Bronchial epithelial cell (primary cell): ENCODE measurements around the gene SLCO3A1. TPM values are rescaled to one million over a fixed set of nuclear protein-coding genes. Genes with fewer than 3 reads are reported as not detected.

ENCODE experiments used
- DNase-seq: peaks from one replicate; pipeline ENCODE4 v3.0.0-alpha.2; 2010; ENCODE audit warnings: low read depth
- FAIRE-seq: peaks from 2 replicates; lab custom pipeline; 2011; peaks lifted over from hg19 to GRCh38; lab: Jason Lieb, UNC
- H3K27me3 ChIP-seq: 2 replicates; pipeline ENCODE4 v1.5.1; 2011; ENCODE audit warnings: low read length; ENCODE audit not compliant: control insufficient read depth, insufficient read depth
- H3K36me3 ChIP-seq: 2 replicates; pipeline ENCODE4 v1.5.1; 2011; ENCODE audit warnings: low read length; ENCODE audit not compliant: control insufficient read depth, insufficient read depth
- H3K4me3 ChIP-seq: 2 replicates; pipeline ENCODE4 v1.5.1; 2011; ENCODE audit warnings: mild to moderate bottlenecking, low read depth, low read length, control low read depth
- CTCF ChIP-seq: IDR thresholded peaks from 2 replicates; pipeline ENCODE4 v1.5.1; 2011; ENCODE audit warnings: mild to moderate bottlenecking, moderate library complexity, low read length, control low read depth, inconsistent platforms; ENCODE audit not compliant: insufficient read depth, severe bottlenecking
- total RNA-seq: library from RNA; depleted of rRNA; stranded (reverse); fragments of >200 nt; gene quantifications from 2 replicates; pipeline ENCODE4 v1.2.1, GENCODE V29; 2014

Gene SLCO3A1
- total RNA-seq, 1 donor from 2014 or later, result 4.5 TPM

GRCh38 chr15:91941871-91942658, 88.6 kb downstream of the SLCO3A1 start:
- FAIRE-seq, result no peak

DNA sequence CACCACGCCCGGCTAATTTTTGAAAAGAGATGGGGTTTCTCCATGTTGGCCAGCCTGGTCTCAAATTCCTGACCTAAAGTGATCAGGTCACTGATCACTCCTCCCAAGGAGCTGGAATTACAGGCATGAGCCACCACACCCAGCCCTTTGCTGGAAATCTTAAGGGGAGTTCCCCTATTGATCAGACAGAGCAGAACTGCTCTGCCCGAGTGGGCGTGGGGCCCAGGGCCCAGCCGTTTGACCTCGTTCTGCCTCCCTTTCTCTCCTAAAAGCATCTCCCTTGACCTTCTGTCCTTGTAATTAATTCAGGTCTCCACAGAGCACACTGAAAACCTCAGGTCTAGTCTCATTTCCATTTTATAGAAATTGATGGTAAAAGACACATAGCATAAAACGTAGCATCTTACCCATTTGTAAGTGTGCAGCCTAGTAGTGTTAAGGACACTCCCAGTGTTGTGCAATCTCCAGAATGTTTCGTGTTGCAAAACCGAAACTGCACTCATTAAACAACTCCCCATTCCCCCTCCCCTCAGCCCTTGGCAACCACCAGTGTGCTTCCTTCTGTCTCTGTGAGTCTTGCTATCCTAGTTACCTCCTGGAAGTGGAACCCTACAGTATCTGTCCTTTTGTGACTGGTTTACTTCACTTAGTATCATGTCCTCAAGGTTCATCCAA, 89.3 kb downstream of the SLCO3A1 start:
- Histone ChIP-seq H3K27me3 (no peaks in the 10 kb centered on the region), H3K36me3 (no peaks in the 10 kb centered on the region), H3K4me3 (no peak overlapping the region)
- TF ChIP-seq CTCF, result no peak
- FAIRE-seq (peak; percentile 93), DNase-seq (peak; percentile 98)

More at GRCh38 chr15:91941871-91942658, 88.6 kb downstream of the SLCO3A1 start:
- Histone ChIP-seq H3K4me3 (no peak overlapping the region), H3K36me3 (no peaks in the 10 kb centered on the region), H3K27me3 (no peaks in the 10 kb centered on the region)
- TF ChIP-seq CTCF, result no peak
- no peak for DNase-seq

DNA sequence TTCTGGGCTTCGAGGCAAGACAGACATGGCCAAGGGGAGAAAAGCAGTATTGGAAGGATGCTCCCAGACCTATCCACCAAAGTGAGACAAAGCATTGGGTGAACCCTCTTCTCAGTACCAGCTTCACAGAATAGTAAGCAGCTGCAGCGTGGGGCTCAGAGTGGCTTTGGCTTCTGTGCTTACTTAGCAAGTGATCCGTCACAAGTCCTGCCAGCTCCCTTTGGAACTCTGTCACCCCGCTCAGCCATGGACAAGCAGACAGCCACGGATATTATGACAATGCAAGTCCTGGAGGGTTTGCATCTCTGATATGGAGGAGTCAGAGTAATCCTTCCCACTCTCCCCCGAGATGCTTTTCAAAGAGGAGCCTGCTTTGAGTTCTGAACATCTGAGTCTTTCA, 90.8 kb downstream of the SLCO3A1 start:
- Histone ChIP-seq H3K27me3 (no peaks in the 10 kb centered on the region), H3K4me3 (no peak overlapping the region), H3K36me3 (no peaks in the 10 kb centered on the region)
- no peak for FAIRE-seq
- no peak for TF ChIP-seq CTCF
- DNase-seq, result no peak

DNA sequence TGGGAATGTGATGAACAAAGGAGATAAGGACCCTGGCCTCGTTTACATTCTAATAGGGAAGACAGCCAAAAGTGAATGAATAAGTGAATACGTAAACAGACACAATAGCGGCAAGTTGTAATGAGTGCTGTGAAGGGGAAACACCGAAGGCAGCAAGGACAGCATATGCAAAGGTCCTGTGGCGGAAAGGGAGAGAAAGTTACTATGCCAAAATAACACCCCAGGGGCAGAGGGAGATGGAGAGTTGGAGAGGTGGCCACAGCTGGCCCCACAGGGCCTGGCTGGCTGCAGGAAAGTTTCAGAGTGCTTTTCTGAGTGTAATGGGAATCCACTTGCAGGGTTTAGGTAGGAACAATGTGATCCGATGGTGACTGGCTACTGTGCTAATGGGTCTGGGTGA, 91.9 kb downstream of the SLCO3A1 start:
- DNase-seq (no peak), FAIRE-seq (peak; percentile 23)
- H3K4me3 ChIP-seq, result no peak overlapping the region
- no peaks in the 10 kb centered on the region for H3K36me3 ChIP-seq
- no peaks in the 10 kb centered on the region for H3K27me3 ChIP-seq
- TF ChIP-seq CTCF, result no peak

- FAIRE-seq (no peak), DNase-seq (no peak)
- no peak overlapping the region for H3K4me3 ChIP-seq
- no peak for TF ChIP-seq CTCF
- no peaks in the 10 kb centered on the region for H3K36me3 ChIP-seq
- H3K27me3 ChIP-seq, result no peaks in the 10 kb centered on the region
These were observed 92.6 kb downstream of the SLCO3A1 start for GRCh38 chr15:91946075-91946474.
